H1 (cell line): ENCODE data around the gene TPRG1L. TPM values are rescaled to one million over a fixed set of nuclear protein-coding genes. Genes with fewer than 3 reads are reported as not detected.

Experiments used
- PHF8 ChIP-seq: fragments of 200-600 bp; sonication (generic); conservative IDR thresholded peaks from 2 replicates; pipeline ENCODE4 v1.7.1; 2012; ENCODE audit warnings: low read depth, mild to moderate bottlenecking, inconsistent platforms, low read length, moderate library complexity
- RFX5 ChIP-seq: IDR thresholded peaks from 2 replicates; pipeline ENCODE4 v1.6.1; 2011; ENCODE audit warnings: low read depth, low read length, improper control_type of control experiment, borderline replicate concordance
- RXRA ChIP-seq: IDR thresholded peaks from 2 replicates; pipeline ENCODE4 v1.6.1; 2011; ENCODE audit warnings: low read depth, mild to moderate bottlenecking, low read length, moderate library complexity; ENCODE audit not compliant: insufficient read depth
- SIN3A ChIP-seq, 2 experiments: IDR thresholded peaks in 1 of 2; conservative IDR thresholded peaks in 1 of 2; 2 replicates each; pipeline ENCODE4 v1.6.1; 2011 to 2012; ENCODE audit warnings: low read length in 2 of 2, improper control_type of control experiment in 1 of 2, low read depth in 1 of 2, mild to moderate bottlenecking in 1 of 2
- TCF12 ChIP-seq: IDR thresholded peaks from 2 replicates; pipeline ENCODE4 v1.6.1; 2011; ENCODE audit warnings: low read depth, mild to moderate bottlenecking, low read length
- polyA plus RNA-seq, 7 experiments: library from polyadenylated mRNA; depleted of rRNA in 3 of 7; stranded (reverse) in 5 of 7; unstranded in 2 of 7; fragments of >200 nt in 5 of 7; fragments of 200-250 nt in 2 of 7; gene quantifications; 1 replicate in 5 of 7; 2 replicates in 1 of 7; 4 replicates in 1 of 7; pipeline versions ENCODE4 v1.2.1 to v1.2.3, GENCODE V29; 2011 to 2013; ENCODE audit warnings: missing spikeins in 2 of 7, mixed read lengths in 2 of 7
- total RNA-seq: library from RNA; stranded (reverse); fragmentation: NEBNext Ultra II Directional; extraction: Animal tissue kit (Norgen Biotek cat#: 25700); gene quantifications from 2 replicates; pipeline ENCODE4 v1.2.1, GENCODE V29; 2021
- TF ChIP-seq, protein P1 (sequence below): IDR thresholded peaks from 2 replicates; pipeline ENCODE4 v1.6.1; 2012; ENCODE audit warnings: inconsistent platforms
- TF ChIP-seq, protein P2 (sequence below): IDR thresholded peaks from 2 replicates; pipeline ENCODE4 v1.6.1; 2012; ENCODE audit warnings: low read length, inconsistent platforms

Gene TPRG1L
- total and polyA plus RNA-seq, 2 of the 8 experiments (the other 6 are each of a cell fraction or from before 2014, with no cell fraction given) = 21.7 to 22.3 TPM

DNA sequence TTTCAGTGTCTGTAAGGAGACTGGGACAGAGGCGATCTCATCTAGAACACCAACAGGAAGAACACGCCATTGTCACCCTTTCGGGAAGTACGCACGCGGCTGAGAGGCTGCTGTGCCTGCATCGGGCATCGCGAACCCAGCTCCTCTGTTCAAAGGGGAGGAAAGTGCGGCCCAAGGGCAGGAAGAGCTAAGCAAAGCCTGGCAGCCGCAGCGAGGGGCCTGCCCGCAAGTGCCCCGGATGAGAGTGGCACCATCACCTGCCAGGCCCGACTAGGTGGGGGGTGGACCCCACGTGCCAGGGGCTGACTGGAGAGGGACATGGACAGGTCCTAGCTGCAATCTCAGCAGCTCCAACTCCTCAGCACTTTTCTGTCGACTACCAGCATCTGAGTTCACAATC, 7.5 kb downstream of the TPRG1L start (continued):
- TF ChIP-seq, protein P1, sequence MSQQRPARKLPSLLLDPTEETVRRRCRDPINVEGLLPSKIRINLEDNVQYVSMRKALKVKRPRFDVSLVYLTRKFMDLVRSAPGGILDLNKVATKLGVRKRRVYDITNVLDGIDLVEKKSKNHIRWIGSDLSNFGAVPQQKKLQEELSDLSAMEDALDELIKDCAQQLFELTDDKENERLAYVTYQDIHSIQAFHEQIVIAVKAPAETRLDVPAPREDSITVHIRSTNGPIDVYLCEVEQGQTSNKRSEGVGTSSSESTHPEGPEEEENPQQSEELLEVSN = no peak
- TF ChIP-seq RFX5 = no peak
- TF ChIP-seq PHF8 = no peak
- TF ChIP-seq SIN3A (conservative IDR thresholded peaks at IDR 0.05 in 1 of 2, IDR thresholded peaks at IDR 0.05 in 1 of 2; ENCODE audit: low read depth in 1 of 2, low read length in 2 of 2) = no peak
- TF ChIP-seq TCF12 = no peak
- TF ChIP-seq RXRA = no peak
- TF ChIP-seq, protein P2, sequence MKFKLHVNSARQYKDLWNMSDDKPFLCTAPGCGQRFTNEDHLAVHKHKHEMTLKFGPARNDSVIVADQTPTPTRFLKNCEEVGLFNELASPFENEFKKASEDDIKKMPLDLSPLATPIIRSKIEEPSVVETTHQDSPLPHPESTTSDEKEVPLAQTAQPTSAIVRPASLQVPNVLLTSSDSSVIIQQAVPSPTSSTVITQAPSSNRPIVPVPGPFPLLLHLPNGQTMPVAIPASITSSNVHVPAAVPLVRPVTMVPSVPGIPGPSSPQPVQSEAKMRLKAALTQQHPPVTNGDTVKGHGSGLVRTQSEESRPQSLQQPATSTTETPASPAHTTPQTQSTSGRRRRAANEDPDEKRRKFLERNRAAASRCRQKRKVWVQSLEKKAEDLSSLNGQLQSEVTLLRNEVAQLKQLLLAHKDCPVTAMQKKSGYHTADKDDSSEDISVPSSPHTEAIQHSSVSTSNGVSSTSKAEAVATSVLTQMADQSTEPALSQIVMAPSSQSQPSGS = no peak
